Iris pigment epithelial cell (primary cell): ENCODE measurements around the gene CTIF.
"Not testable (repeated sequence)": the region's sequence is repeated elsewhere in the genome, so short reads cannot be mapped to it uniquely, and the experiment has no call there.

ENCODE experiments used
- DNase-seq: peaks from one replicate; pipeline ENCODE4 v3.0.0-alpha.2; 2011; ENCODE audit warnings: low read depth

CTIF gene

DNA sequence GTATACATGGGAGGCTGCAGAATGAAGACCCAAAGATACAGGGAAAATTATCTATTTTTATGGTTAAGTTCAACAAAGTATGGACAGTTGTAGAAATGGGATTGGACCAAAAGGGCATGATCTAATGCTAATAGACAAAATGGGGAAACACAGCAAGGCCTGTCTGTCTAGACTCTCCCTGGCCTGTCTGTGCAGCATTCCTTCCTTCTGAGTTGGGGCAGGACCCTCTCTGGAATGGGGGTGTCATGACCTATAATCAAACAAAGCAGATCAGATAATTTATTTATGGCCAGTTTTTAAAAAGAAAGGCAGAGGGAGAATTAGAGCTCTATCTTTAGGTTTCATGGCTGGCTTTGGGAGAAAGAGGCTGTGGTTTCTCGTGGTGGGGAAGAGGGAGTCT, 104.4 kb downstream of the CTIF start:
- peak; percentile 37 for DNase-seq

DNA sequence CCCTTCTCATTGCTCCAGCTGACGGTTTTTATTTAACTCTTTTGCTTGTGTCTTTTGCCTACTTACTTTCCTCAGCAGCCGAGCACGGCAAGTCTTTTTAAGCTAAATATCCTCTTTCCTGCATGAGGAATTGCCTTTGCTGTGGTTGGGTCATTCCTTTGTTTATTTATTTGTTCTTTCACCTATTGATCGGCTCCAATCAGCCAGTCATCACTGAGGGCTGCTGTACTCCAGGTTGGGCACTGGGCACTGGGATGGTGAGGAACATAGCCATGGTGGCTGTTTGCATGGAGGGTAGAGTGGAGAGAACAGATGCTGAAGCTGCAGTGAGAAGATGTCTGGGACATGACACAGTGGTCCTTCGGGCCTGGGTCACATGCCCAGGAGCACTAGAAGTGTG, 105.2 kb downstream of the CTIF start:
- no peak for DNase-seq

DNA sequence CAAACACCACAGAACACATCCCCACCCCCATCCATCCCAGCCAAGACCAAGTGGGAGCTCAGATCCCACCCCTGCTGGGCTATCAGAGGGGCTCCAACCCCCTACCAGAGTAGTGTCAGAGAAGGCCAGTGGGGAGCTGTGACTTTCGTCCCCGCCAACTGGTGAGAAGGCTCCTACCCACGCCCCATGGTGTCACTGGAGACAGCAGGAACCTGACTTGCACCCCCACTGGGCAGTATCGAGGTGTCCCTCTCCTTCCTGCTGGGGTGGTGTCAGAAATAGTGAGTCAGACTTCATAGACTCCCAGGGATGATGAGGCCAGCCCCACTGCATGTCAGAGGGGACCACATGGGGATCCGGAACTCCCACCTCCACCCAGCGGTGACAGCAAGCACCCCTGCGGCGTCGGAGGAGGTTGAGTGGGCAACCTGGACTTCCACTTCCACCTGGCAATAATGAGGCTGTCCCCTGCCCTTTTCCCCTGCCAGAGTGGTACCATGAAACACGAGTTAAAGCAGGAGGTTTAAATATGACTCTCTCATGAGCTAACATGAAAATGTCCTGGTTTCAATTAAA, 106.7 kb downstream of the CTIF start:
- DNase-seq, result no peak

DNA sequence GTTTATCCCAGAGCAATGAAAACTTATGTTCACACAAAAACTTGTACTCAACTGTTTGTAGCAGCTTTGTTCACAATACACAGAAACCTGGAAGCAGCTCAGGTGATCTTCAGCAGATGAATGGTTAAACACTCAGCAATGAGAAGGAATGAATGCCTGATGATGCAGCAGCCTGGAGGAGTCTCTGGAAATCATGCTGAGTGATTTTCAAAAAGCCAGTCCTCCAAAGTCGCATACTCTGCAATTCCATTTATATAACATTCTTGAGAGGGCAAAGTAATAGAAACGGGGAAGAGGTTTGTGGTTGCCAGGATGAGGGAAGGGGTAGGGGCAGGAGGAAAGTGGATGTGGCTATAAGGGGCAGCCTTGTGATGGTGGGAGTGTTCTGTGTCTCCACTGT, 108.1 kb downstream of the CTIF start:
- no peak for DNase-seq

DNA sequence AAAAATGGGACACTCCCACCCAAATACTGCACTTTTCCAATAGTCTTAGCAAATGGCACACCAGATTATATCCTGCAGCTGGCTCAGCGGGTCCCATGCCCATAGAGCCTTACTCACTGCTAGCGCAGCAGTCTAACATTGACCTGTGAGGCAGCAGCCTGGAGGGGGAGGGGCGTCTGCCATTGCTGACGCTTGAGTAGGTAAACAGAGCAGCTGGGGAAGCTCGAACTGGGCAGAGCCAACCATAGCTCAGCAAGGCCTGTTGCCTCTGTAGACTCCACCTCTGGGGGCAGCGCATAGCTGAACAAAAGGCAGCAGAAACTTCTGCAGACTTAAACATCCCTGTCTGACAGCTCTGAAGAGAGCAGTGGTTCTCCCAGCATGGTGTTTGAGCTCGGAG, 110.4 kb downstream of the CTIF start:
- no peak for DNase-seq

DNA sequence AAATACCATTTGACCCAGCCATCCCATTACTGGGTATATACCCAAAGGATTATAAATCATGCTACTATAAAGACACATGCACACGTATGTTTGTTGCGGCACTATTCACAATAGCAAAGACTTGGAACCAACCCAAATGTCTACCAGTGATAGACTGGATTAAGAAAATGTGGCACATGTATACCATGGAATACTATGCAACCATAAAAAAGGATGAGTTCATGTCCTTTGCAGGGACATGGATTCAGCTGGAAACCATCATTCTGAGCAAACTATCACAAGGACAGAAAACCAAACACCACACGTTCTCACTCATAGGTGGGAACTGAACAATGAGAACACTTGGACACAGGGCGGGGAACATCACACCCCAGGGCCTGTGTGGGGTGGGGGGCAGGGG, 115.8 kb downstream of the CTIF start:
- not testable (repeated sequence) for DNase-seq

DNA sequence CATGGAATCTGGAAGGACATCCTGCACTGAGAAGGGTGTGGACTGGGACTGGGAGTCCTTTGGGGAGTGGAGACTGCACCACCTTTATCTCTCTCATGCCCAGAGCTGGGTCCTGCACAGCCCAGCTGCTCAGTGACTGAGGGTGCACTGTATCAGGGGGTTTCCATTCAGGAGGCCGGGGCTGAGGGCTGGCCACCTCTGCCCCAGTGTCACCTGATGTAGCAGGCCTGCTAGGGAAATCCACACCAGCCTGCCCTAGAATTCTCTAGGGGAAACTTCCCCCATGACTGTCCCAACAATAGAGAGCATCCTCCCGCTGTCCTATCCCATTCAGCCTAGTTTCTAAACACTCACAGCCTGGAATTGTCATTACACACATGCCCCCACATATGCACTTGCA, 116.7 kb downstream of the CTIF start:
- no peak for DNase-seq

DNA sequence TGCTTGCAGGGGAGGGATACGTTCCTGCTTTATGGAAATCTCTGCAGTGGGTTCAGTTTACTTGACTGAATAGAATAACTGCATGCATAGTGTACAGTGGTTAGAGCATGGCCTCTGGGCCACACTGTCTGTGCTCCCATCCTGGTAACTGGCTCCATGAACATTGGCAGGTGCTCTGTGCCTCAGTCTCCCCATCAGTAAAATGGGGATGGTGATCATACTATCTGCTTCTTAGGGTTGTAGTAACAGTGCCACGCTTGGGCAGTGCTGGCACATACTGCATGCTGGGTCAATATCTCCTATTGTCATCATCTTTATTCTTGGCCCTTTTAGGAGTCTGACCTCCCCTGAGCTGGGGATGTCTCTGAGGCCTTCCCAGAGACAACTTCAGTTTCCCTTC, 117.3 kb downstream of the CTIF start:
- DNase-seq, result no peak

DNA sequence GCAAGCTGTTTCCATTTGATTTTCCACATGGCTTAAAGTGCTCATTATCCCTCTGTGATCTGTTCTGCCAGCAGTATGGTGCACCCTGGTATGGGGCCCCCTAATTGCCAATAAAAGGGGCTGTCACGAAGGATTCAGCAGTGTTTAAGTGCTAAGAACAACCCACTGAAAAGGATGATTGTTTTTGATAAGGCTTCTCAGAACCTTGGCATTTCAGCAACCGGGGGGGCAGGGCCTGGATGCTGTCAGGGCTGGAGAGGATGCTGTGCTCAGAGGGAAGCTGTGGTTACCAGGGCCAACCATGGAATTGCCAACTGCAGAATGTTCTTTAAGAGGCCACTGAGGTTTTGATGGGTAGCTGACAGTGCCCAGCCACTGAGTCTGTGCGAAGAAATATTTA, 117.8 kb downstream of the CTIF start:
- peak; percentile 36 for DNase-seq

DNA sequence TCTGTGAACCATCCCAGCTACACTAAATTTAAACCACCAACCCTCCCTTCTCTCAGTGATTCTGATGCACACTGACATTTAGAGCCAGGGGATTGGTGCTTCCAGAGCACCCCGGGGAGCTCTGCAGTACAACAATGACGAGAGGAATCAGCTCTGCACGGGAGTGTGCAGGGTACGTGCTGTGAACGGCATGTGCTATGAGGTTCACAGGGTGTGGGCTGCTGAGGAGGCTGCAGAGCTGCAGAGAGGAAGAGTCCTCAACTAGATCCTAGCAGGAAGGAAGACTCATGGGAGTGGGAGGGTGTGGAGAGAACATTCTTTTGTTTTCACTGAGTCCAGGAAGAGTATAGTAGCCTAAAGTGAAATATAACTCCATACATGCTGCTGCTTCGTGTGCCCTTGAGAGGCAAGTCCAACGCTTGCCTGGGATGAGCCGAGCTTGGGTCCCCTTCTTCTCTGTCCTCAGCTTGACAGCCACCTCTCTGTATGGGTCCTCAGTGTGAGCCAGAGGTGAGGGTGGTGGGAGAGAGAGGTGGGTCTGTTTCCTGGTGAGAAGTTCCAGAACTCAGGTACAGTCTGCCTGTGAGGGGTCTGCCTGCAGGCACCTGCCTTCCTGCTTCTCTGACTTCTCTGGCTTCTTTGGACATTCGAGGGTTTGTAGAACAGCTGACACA, 118.8 kb downstream of the CTIF start:
- peak; percentile 52 for DNase-seq

DNA sequence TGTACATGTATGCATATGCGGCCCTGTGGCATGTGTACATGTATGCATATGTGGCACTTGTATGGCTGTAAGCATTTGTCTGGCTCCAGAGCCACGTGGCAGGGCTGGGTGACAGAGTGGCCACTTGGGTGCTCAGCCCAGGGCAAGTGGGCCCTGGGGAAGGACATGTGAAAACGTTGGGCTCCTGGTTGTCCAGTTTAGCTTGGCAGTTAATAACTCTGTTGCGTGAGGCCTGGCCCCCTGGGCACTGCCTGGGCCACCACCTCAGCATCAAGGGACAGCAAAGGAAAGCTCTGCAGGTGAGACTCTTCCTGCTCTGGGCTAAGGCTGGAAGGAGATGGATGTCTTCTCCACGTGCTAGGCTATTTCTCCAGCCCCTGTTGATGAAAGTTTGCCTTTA, 119.9 kb downstream of the CTIF start:
- no peak for DNase-seq

DNA sequence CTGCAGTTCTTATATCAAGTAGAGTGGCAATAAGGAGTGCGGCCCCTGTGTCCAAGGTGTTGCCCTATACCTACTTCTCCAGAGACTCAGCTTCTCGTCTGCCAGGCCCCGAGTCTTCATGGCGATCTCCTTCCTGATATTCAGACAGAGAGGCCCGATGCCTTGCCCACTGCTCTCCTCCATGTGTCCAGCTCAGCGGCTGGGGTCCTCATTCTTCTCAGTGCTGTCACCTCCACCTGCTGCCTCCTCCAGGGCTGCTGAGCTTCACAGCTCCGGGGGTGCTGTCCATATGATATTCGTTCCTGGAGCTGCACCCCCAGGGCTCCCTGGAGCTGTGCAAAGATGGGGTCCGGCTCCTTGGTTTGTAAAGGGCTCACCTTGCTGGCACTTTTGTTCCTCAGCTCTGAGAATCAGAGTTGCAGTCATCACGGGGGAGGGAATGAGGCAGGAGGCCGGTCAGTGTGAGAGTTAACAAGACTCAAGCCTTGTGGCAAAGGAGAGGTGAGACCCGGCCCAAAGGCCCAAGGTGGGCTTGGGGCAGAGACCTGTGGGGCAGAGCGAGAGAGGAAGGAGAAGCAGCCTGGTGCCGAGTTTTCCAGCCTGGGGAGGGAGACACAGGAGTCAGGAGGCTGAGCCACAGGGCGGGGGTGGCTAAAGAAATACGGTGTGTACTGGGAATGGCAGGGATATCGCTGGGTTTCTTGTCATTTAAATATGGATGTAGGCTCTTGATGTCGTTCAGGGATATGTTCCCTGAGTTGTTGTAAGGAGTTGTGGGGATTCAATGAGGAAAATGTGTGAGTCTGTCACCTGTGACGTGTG, 120.6 kb downstream of the CTIF start:
- DNase-seq, result no peak

DNA sequence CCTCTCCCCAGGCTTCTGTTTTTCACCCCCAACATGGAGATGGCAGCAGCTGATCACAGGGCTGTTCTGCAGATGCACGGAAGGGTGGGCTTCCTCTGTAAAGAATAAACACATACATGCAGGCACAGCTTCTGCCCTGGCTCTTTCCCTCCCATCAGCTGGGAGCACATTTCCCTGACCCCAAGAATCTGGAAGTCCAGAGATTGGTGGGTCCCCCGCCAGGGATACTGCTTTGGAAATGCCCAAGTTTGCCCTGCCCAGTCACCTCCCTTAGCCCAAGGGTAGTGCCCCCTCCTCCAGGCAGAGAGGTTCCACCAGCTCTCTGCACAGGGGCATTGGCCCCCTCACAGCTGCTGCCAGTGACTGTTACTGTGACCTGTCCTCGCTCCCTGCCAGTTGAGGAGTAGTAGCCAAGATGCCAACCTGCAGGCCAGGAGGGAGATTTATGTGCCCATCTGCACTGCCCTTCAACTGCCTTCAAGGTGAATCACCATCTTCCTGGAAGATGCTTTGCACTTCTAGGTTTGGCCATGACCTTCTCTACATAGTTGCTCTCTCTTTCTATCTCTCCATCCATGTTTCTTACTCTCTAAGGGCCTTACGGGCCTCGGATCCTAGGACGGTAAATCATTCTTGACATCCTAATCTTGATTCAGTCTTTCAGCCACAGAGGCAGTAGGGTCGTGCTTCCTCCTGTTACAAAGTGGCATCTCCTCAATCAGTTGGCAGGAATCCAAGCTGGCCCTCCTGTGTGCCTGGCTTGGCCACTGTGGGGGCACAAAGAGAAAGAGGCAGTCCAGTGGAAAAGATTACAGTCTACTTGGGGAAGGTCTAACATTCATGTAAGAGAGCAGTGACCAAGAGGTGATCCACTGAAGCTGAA, 121.8 kb downstream of the CTIF start:
- DNase-seq, result no peak

DNA sequence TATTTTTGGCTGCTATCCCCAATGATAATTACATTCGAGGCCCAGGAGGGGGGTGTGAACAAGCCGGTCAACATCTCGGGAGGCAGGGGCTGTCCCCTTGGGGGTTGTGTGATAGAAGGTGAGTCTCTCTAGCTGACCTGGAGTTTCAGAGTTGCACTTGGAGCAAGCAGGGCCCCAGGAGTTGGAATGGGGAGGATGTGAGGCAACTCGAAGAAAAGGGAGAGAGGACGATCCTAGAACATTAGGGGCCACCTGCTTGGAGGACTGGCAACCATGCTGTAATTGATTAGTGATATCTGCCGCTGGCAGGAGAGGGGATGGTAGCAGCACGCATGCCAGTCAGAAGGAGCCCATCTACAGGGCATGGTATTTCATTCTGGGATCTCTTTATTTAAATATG, 122.6 kb downstream of the CTIF start:
- DNase-seq, result no peak

DNA sequence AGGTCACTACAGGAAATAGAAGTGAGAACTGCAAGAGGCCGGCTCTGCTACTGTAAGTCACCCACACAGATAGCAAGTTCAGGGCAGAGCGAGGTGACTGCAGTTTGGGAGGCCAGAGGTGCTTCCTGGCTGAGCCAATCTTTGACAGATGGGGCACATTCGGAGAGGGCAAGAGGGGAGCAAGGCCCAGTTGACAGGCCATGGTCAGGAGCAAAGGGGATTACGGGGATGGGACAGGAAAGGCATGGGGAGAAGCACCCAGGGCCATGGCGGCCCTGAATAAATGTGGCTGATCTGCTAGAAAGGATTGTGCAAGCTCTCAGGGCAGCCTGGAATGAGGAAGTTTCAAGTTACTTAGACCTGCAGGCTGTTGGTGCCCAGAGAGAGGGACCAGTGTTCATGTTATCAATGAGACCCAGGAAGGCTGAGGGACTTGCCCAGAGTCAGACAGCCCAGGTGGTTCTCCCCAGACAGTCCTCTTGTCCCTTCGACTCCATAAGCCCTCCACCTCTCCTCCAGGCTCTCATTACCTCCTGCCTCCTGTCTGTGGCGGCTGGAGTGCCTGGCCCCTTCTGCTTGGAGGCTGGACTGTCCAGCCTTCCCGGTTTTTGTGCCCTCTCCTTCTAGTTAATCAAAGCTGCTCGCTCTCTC, 123.3 kb downstream of the CTIF start:
- peak; percentile 87 for DNase-seq

DNA sequence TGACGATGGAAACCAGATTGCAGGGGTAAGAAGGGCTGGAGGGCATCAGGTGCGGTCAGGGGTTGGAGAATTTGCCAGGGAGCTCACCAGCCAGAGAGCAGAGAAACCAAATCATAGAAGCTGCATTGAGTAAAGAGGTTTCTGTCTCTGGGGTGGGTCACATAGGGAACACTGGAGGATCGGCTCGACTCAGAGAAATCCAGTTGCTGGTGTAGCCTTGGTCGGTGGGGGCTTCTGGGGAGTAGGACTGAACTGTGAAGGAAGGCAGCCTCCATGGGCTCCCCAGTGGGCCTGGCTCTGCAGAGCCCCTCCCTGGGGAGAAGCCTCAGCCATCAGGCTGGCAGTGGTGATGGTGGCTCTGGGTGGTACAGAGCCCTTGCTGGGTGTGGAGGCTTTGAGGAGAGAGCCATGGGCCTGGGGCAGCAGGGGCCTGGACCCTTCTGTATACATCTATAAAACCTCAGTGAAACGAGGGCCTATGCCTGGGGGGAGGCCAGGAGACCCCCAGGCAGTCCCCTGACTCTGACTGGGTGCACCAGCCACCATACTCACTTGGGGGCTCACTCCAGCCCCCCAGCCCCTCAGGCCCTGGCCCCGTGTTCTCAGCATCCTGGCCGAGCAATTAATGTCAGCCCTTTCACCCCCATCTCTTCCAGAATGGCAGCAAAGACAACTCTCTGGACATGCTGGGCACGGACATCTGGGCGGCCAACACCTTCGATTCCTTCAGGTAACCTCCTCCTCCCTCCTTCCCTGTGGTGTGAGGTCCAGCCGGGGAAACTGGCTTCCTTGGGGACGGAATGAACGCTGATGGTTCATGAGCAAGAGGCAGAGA, 124.5 kb downstream of the CTIF start:
- no peak for DNase-seq

DNA sequence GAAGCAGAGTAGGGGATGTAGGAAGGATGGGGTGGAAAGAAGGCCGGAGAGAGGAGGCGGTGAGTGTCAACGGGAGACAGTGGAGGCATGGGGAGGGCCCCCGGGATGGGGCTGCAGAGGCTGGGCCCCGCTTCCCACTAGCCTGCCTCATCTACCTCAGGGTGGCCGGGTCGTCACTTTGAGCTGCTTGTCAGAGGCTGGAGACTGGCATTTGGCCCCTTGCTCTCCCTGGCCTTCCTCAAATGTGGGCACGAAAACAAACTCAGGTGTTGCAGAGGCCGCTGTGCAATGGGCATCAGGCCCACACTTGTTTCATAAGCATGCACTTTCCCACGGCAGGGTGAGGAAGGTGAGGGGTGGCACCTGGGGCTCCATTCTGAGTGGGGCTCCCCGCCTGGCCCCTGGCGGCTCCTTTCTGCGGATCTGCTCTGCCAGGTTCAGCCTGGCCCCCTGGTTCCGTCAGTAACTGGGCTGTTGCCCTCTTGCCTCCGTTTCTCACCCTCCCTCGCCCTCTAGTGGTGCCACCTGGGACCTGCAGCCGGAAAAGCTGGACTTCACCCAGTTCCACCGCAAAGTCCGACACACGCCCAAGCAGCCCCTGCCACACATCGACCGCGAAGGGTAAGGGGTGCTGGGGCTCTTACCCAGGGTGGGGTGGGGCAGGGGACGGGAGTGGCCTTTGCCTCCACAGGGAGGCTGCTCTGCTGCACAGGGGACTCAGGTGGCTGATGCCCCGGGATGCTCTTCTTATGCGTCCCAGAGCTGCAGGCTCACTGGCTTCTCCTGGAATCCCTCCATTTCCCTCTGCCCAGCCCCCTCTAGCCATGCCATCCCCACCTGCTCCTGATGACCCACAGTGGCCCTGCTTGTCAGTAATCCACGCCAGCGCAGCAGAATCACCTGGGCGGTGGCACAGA, 125.4 kb downstream of the CTIF start:
- peak; percentile 42 for DNase-seq

DNA sequence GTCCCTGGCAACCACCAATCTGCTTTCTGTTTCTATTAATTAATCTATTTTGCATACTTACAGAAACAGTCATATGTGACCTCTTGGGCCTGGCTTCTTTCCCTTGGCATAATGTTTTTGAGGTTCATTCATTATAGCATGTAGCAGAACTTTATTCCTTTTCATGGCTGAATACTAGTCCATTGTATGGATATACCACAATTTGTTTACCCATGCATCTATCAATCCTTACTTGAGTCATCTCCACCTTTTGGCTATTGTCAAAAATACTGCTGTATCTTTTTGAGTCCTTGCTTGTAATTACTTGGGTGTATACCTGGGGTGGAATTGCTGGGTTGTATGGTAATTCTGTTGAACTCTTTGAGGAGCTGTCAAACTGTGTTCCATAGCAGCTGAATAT, 126.8 kb downstream of the CTIF start:
- no peak for DNase-seq

DNA sequence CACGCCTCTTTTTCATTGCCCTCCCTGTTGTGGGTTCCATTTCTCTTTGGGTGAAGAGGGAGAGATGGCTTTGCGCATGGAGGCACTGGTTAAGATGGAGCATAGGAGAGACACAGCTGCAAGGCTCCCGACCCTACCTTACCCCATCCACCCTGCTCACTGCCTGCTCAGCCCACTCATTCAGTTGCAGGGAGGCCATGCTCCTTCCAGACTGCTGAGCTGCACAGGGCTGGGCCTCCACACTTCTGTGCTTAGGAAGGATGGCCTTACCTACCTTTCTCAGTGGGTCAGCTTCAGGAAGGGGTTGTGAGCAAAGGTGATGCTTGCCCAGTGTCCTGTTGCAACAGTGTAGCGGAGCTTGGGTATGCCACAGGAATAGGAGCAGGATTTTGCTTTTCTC, 127.8 kb downstream of the CTIF start:
- DNase-seq, result no peak
